ENCODE measurements around the gene BDNF.

DNA sequence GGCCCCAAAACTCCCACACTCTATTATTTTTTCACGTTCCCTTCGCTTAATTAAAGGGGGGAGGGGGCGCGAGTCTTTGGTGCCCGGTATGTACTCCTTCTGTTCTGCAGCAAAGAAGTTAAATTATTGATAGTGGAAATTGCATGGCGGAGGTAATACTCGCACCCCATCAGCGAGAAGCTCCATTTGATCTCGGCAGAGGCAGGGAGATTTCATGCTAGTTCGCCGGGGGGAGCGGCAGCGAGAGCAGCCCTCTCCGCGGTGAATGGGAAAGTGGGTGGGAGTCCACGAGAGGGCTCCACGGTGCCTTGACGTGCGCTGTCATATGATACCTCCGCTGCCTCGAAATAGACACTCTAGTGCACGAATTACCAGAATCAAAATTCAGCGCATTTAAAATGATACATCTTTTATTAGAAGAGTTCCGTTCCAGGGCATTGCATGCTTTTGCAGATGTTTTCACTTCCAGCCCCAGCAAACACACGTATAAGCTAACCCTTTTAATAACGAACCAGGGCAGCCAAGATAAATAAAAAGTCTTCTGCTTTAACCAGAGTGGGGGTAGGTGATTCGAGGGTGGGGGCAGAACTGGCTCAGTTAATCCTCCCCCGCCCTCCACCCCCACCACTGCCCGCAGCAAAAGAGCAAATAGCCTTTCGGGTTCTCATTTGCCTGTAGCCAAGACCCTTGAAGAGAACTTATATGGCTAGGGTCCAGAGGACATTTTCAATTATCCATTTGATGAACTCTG is 1.3 kb upstream of the BDNF start:
- TF ChIP-seq CTCF (conservative IDR thresholded peaks at IDR 0.05; ENCODE audit: low read length) (no peak), EZH2phosphoT487 (IDR thresholded peaks at IDR 0.05; ENCODE audit: borderline replicate concordance, low read depth, low read length) (no peak)

All from OCI-LY7 (cell line).